PC-3 (cell line): ENCODE results near the gene CHD5.

Experiments
- CTCF ChIP-seq: fragments of 300-600 bp; sonication (generic); conservative IDR thresholded peaks from 2 replicates; pipeline ENCODE4 v1.5.1; 2017; ENCODE audit warnings: antibody characterized with exemption, low read depth, mild to moderate bottlenecking, low read length
- EZH2 ChIP-seq: fragments of 300-600 bp; sonication (generic); IDR thresholded peaks from one replicate; pipeline ENCODE4 v1.6.1; 2017; ENCODE audit warnings: antibody characterized with exemption, mild to moderate bottlenecking, low read length; ENCODE audit not compliant: unreplicated experiment

GRCh38 chr1:6163191-6163972, 16.7 kb downstream of the CHD5 start:
- TF ChIP-seq CTCF (no peak), EZH2 (no peak)
